CD4-positive, alpha-beta memory T cell (primary cell): ENCODE results near the gene KLF3. TPM values are rescaled to one million over a fixed set of nuclear protein-coding genes. Genes with fewer than 3 reads are reported as not detected.

Experiments
- CTCF ChIA-PET: fragments of 350-600 bp; sonication (Branson Sonifier 250); formaldehyde crosslinking; loops from one replicate; lab custom pipeline; 2021; ENCODE audit warnings: inconsistent platforms; ENCODE audit not compliant: partially characterized antibody; lab: Charles Lee
- POLR2A ChIA-PET: fragments of 350-600 bp; sonication (Branson Sonifier 250); formaldehyde crosslinking; loops from one replicate; lab custom pipeline; 2021; ENCODE audit not compliant: partially characterized antibody; lab: Charles Lee
- DNase-seq, 5 donors: peaks; one replicate each; pipeline versions ENCODE4 v3.0.0 to v3.0.0-alpha.2; 2020 to 2022; ENCODE audit warnings: mixed read lengths in 1 of 5
- H3K27ac ChIP-seq: one replicate; pipeline ENCODE4 v1.7.0; 2013; ENCODE audit warnings: low read depth, low read length
- H3K27me3 ChIP-seq: 2 replicates; pipeline ENCODE4 v1.7.0; 2013; ENCODE audit warnings: mild to moderate bottlenecking, low read length, moderate library complexity; ENCODE audit not compliant: insufficient read depth
- H3K36me3 ChIP-seq: 2 replicates; pipeline ENCODE4 v1.7.0; 2013; ENCODE audit warnings: mild to moderate bottlenecking, low read length, moderate library complexity; ENCODE audit not compliant: insufficient read depth
- H3K4me1 ChIP-seq: 2 replicates; pipeline ENCODE4 v1.7.0; 2013; ENCODE audit warnings: mild to moderate bottlenecking, low read length, moderate library complexity; ENCODE audit not compliant: insufficient read depth
- H3K4me3 ChIP-seq, 2 donors: one replicate each; pipeline ENCODE4 v1.7.0; 2013; ENCODE audit warnings: low read length in 2 of 2, mild to moderate bottlenecking in 1 of 2
- H3K9me3 ChIP-seq, 2 donors: one replicate each; pipeline ENCODE4 v1.7.0; 2013; ENCODE audit warnings: low read length in 2 of 2, control low read depth in 1 of 2; ENCODE audit not compliant: control insufficient read depth in 1 of 2
- H3K27ac Mint-ChIP-seq, 7 donors: one replicate each; pipeline ENCODE4 v1.8.0; 2020 to 2021; ENCODE audit warnings: mixed read lengths in 7 of 7, mild to moderate bottlenecking in 6 of 7, inconsistent platforms in 3 of 7, moderate library complexity in 3 of 7
- H3K27me3 Mint-ChIP-seq, 2 donors: one replicate each; pipeline ENCODE4 v1.8.0; 2020 to 2021; ENCODE audit warnings: mixed read lengths in 2 of 2
- H3K36me3 Mint-ChIP-seq, 2 donors: one replicate each; pipeline ENCODE4 v1.8.0; 2020 to 2021; ENCODE audit warnings: mixed read lengths in 2 of 2, inconsistent platforms in 1 of 2, mild to moderate bottlenecking in 1 of 2
- H3K4me1 Mint-ChIP-seq, 4 donors: one replicate each; pipeline ENCODE4 v1.8.0; 2020 to 2021; ENCODE audit warnings: mixed read lengths in 4 of 4, mild to moderate bottlenecking in 1 of 4
- H3K4me3 Mint-ChIP-seq, 8 donors: one replicate each; pipeline ENCODE4 v1.8.0; 2020 to 2021; ENCODE audit warnings: mixed read lengths in 8 of 8, mild to moderate bottlenecking in 7 of 8, moderate library complexity in 6 of 8, inconsistent platforms in 3 of 8
- H3K9me3 Mint-ChIP-seq, 8 donors: one replicate each; pipeline ENCODE4 v1.8.0; 2020 to 2021; ENCODE audit warnings: mixed read lengths in 8 of 8, mild to moderate bottlenecking in 5 of 8, inconsistent platforms in 3 of 8, moderate library complexity in 1 of 8
- intact Hi-C: fragments of 100-400 bp; cut with micrococcal nuclease; formaldehyde crosslinking; loops from one replicate; pipeline ENCODE4 v1.15.1; 2023
- polyA plus RNA-seq, 2 donors: library from polyadenylated mRNA; unstranded; fragments of 300-500 nt; fragmentation: Illumina TruSeq; gene quantifications; one replicate each; pipeline ENCODE4 v1.2.3, GENCODE V29; 2021
- total RNA-seq, 2 experiments: library from RNA; stranded (reverse); gene quantifications; one replicate each; pipeline ENCODE4 v1.2.3, GENCODE V29; 2021

The KLF3 gene
- total and polyA plus RNA-seq, 4 experiments from 2014 or later = 72.4 to 122 (median 101) TPM

DNA sequence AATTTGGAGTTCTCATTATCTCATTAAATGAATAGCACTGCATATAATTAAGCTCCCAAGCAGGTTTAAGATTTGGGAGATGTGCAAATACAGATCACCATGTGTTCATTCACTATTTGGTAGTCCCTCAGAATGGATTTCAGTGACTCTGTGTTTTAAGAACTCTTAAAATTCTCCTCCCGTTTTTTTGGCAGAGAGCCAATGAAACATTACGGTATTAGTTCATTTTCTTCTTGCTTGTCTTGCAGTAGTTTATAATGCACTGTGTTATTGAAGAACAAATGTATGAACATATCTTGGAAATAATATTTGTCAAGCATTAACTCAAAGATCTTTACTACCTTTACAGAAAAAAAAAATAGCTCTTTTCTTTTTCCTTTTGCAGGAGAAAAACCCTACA is 32.7 kb downstream of the KLF3 start:
- intact Hi-C loops = no loop called here
- Mint-ChIP-seq H3K27ac (peak overlapping the region in 1 of 7 donors; percentile 1), H3K4me1 (peaks cover 0 to 15% (median 9%) of the 10 kb centered on the region in 4 donors), H3K9me3 (no peaks in the 10 kb centered on the region), H3K27me3 (no peaks in the 10 kb centered on the region), H3K4me3 (no peak overlapping the region), H3K36me3 (peaks cover 57 to 73% of the 10 kb centered on the region in 2 donors)
- Histone ChIP-seq H3K27me3 (no peaks in the 10 kb centered on the region), H3K4me1 (no peaks in the 10 kb centered on the region), H3K36me3 (peaks cover 59% of the 10 kb centered on the region), H3K4me3 (no peak overlapping the region), H3K9me3 (no peaks in the 10 kb centered on the region), H3K27ac (no peak overlapping the region)
- ChIA-PET POLR2A (no interaction called here), CTCF (interaction anchor here (1.0 to 1.2 kb wide), 3 partner anchors 8 to 628 kb away, joined by 3 to 7 read pairs (median 3); no protein-coding TSS in a partner anchor)
- DNase-seq = no peak

- ChIA-PET CTCF (interaction anchor here (0.9 to 1.4 kb wide), 3 partner anchors 10 to 33 kb away, joined by 3 to 6 read pairs (median 4); no protein-coding TSS in a partner anchor), POLR2A (no interaction called here)
- no peak for DNase-seq
- Histone ChIP-seq H3K27ac (no peak overlapping the region), H3K4me1 (no peaks in the 10 kb centered on the region), H3K36me3 (peaks cover 54% of the 10 kb centered on the region), H3K27me3 (no peaks in the 10 kb centered on the region), H3K4me3 (no peak overlapping the region), H3K9me3 (no peaks in the 10 kb centered on the region)
- Mint-ChIP-seq H3K27me3 (no peaks in the 10 kb centered on the region), H3K27ac (peak overlapping the region in 2 of 7 donors; percentile 1 to 60), H3K36me3 (peaks cover 55 to 64% of the 10 kb centered on the region in 2 donors), H3K9me3 (no peaks in the 10 kb centered on the region), H3K4me3 (no peak overlapping the region), H3K4me1 (peaks cover 0 to 15% (median 9%) of the 10 kb centered on the region in 4 donors)
- intact Hi-C loops = no loop called here
Observed at GRCh38 chr4:38698176-38698575, 34.2 kb downstream of the KLF3 start.

GRCh38 chr4:38699112-38699511 is 35.1 kb downstream of the KLF3 start:
- Histone ChIP-seq H3K27ac (no peak overlapping the region), H3K27me3 (no peaks in the 10 kb centered on the region), H3K9me3 (no peaks in the 10 kb centered on the region), H3K4me1 (no peaks in the 10 kb centered on the region), H3K4me3 (no peak overlapping the region), H3K36me3 (peaks cover 46% of the 10 kb centered on the region)
- Mint-ChIP-seq H3K36me3 (peaks cover 48 to 55% of the 10 kb centered on the region in 2 donors), H3K9me3 (no peaks in the 10 kb centered on the region), H3K4me1 (peaks cover 0 to 15% (median 9%) of the 10 kb centered on the region in 4 donors), H3K27ac (peak overlapping the region in 2 of 7 donors; percentile 15 to 30), H3K4me3 (no peak overlapping the region), H3K27me3 (no peaks in the 10 kb centered on the region)
- DNase-seq = no peak
- intact Hi-C loops = no loop called here
- ChIA-PET POLR2A (interaction anchor here (1.4 kb wide), 1 partner anchor 389 kb away, joined by 3 read pairs; no protein-coding TSS in a partner anchor), CTCF (interaction anchor here (1.1 to 1.6 kb wide), 3 partner anchors 12 to 28 kb away, joined by 3 to 5 read pairs (median 3); no protein-coding TSS in a partner anchor)

DNA sequence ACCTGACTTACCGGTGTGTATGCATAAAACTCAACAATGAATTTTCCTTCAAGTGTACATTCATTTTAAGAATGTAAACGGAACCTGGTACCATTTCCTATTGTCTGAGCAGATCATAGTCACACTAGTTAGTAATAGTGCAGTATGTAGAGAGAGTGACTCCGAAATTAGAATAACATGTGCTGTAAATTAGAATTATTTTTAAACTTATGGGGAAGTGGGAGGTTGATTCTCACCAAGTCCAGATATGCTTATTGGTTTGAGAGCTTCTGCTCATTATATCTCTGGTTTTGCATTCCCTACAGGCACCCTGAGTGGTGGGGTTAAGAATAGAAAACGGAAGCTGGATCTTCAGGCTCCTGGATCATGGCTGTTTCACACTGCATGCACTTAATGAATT is 39.6 kb downstream of the KLF3 start:
- H3K9me3 Mint-ChIP-seq = no peaks in the 10 kb centered on the region
- peaks cover 5 to 10% of the 10 kb centered on the region in 2 donors for H3K36me3 Mint-ChIP-seq
- intact Hi-C loops = no loop called here
- Histone ChIP-seq H3K27ac (no peak overlapping the region), H3K4me3 (no peak overlapping the region), H3K9me3 (no peaks in the 10 kb centered on the region), H3K27me3 (no peaks in the 10 kb centered on the region), H3K36me3 (peaks cover 2% of the 10 kb centered on the region), H3K4me1 (peaks cover 7% of the 10 kb centered on the region)
- CTCF ChIA-PET = interaction anchor here (1.2 to 1.8 kb wide), 2 partner anchors 8 to 384 kb away, joined by 3 to 7 read pairs; no protein-coding TSS in a partner anchor
- H3K4me1 Mint-ChIP-seq = peaks cover 11 to 13% (median 12%) of the 10 kb centered on the region in 4 donors
- H3K4me3 Mint-ChIP-seq = no peak overlapping the region
- POLR2A ChIA-PET = interaction anchor here (1.1 to 1.2 kb wide), 2 partner anchors 393 to 523 kb away, joined by 3 to 4 read pairs; no protein-coding TSS in a partner anchor
- DNase-seq = no peak
- peaks cover 0 to 2% of the 10 kb centered on the region in 2 donors for H3K27me3 Mint-ChIP-seq
- H3K27ac Mint-ChIP-seq = no peak overlapping the region

DNA sequence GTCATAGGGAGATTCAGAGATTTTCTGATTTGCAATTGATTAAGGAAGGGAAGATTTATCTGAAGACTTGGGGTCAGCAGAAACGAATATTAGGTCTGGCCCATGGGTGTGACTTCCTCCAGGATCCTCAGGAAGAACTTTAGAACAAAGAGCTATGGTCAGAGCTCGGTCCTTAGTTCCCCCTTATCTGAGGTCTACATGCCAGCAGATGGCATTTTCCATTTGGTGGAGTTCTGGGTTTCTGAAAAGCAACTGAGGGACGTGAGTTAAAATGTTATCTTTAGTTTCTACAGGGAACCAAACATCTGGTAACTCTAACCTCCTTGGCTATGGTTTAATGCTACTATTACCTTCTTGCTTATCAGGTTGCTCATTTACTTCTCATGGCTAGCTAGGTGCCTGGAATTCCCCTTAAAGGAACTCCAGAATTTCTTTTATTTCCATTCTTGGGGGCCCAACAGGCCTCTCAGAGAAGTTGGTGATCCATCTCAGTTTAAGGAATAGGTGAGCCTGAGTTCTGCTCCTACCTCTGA is 40.7 kb downstream of the KLF3 start:
- H3K27ac Mint-ChIP-seq = peak overlapping the region in 1 of 7 donors; percentile 43
- ChIA-PET CTCF (interaction anchor here (1.8 kb wide), 1 partner anchor 9 kb away, joined by 7 read pairs; no protein-coding TSS in a partner anchor), POLR2A (no interaction called here)
- intact Hi-C loops = no loop called here
- H3K4me1 ChIP-seq = peaks cover 7% of the 10 kb centered on the region
- H3K9me3 Mint-ChIP-seq = no peaks in the 10 kb centered on the region
- no peak overlapping the region for H3K4me3 Mint-ChIP-seq
- peaks cover 11 to 13% (median 12%) of the 10 kb centered on the region in 4 donors for H3K4me1 Mint-ChIP-seq
- no peaks in the 10 kb centered on the region for H3K9me3 ChIP-seq
- H3K27me3 ChIP-seq = no peaks in the 10 kb centered on the region
- no peaks in the 10 kb centered on the region for H3K36me3 ChIP-seq
- H3K27ac ChIP-seq = no peak overlapping the region
- H3K36me3 Mint-ChIP-seq = peaks cover 0 to 2% of the 10 kb centered on the region in 2 donors
- no peak overlapping the region for H3K4me3 ChIP-seq
- DNase-seq = no peak
- peaks cover 0 to 2% of the 10 kb centered on the region in 2 donors for H3K27me3 Mint-ChIP-seq

DNA sequence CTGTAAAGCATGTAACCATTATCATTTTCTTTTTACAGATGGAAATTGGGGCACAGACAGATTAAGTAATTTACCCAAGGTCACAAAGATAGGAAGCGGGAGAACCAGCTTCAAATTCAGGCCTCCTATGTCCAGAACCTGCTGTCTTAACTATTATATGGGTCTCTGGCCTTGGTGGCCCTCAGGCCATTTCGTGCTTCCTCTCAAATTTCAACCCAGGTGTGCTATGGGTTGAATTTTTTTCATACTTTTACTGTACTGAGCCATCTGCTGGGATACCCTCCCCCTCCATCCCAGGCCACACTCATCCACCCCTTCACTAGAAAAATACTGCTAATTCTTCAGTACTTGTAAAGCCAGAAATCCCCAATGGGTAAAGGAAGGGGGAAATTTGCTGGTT is 42.3 kb downstream of the KLF3 start:
- H3K27me3 ChIP-seq = no peaks in the 10 kb centered on the region
- no peaks in the 10 kb centered on the region for H3K36me3 Mint-ChIP-seq
- intact Hi-C loops = no loop called here
- H3K27me3 Mint-ChIP-seq = peaks cover 0 to 3% of the 10 kb centered on the region in 2 donors
- H3K9me3 ChIP-seq = no peaks in the 10 kb centered on the region
- no peak overlapping the region for H3K4me3 Mint-ChIP-seq
- H3K27ac ChIP-seq = no peak overlapping the region
- H3K27ac Mint-ChIP-seq = no peak overlapping the region
- H3K36me3 ChIP-seq = no peaks in the 10 kb centered on the region
- no peak overlapping the region for H3K4me3 ChIP-seq
- POLR2A ChIA-PET = no interaction called here
- DNase-seq = no peak
- no peaks in the 10 kb centered on the region for H3K9me3 Mint-ChIP-seq
- H3K4me1 Mint-ChIP-seq = peaks cover 12 to 13% (median 12%) of the 10 kb centered on the region in 4 donors
- CTCF ChIA-PET = no interaction called here
- peaks cover 7% of the 10 kb centered on the region for H3K4me1 ChIP-seq

DNA sequence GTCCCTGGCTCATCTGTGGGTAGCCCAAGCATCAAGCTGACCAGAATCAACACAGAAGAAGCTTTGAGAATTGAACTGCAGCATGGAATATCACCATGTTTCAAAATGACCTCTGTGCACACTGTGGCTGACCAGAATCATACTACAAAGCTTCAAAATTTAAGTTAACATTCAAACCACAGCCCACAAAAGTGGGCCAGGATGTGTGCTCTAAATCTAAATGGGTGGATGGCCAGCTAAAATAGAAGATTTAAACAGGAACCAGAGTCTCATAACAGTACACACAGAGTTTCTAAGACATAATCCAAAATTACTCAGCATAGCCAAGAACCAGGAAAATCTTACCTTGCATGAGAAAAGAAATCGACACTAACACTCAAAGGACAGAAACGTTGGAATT is 46.1 kb downstream of the KLF3 start:
- no peak overlapping the region for H3K27ac Mint-ChIP-seq
- peaks cover 0 to 3% of the 10 kb centered on the region in 2 donors for H3K27me3 Mint-ChIP-seq
- peaks cover 6 to 12% of the 10 kb centered on the region in 2 donors for H3K36me3 Mint-ChIP-seq
- intact Hi-C loops = no loop called here
- H3K9me3 Mint-ChIP-seq = peaks cover 4 to 20% (median 13%) of the 10 kb centered on the region in 8 donors
- no peaks in the 10 kb centered on the region for H3K27me3 ChIP-seq
- H3K27ac ChIP-seq = no peak overlapping the region
- no peak for DNase-seq
- H3K4me1 Mint-ChIP-seq = peaks cover 12 to 13% (median 12%) of the 10 kb centered on the region in 4 donors
- no peaks in the 10 kb centered on the region for H3K9me3 ChIP-seq
- no peak overlapping the region for H3K4me3 ChIP-seq
- H3K36me3 ChIP-seq = no peaks in the 10 kb centered on the region
- CTCF ChIA-PET = interaction anchor here (2.0 kb wide), 1 partner anchor 530 kb away, joined by 5 read pairs; no protein-coding TSS in a partner anchor
- no peak overlapping the region for H3K4me3 Mint-ChIP-seq
- POLR2A ChIA-PET = no interaction called here
- peaks cover 7% of the 10 kb centered on the region for H3K4me1 ChIP-seq
